ENCODE results near the gene POLD1. TPM values are rescaled to one million over a fixed set of nuclear protein-coding genes. Genes with fewer than 3 reads are reported as not detected.
"Not testable (repeated sequence)": the region's sequence is repeated elsewhere in the genome, so short reads cannot be mapped to it uniquely, and the experiment has no call there.

The POLD1 gene
- total and polyA plus RNA-seq, 8 donors, result 26.0 to 58.3 (median 35.7) TPM

- Histone ChIP-seq H3K27me3 (no peaks in the 10 kb centered on the region), H3K36me3 (peaks cover 0 to 14% of the 10 kb centered on the region in 2 donors), H3K9me3 (no peaks in the 10 kb centered on the region), H3K4me1 (peaks cover 0 to 43% of the 10 kb centered on the region in 2 donors), H3K27ac (peak overlapping the region; percentile 53 to 78), H3K4me3 (peak overlapping the region in 1 of 2 donors; percentile 7)
- intact Hi-C loops (cut with DNase I), result no loop called here
- TF ChIP-seq, protein P1, sequence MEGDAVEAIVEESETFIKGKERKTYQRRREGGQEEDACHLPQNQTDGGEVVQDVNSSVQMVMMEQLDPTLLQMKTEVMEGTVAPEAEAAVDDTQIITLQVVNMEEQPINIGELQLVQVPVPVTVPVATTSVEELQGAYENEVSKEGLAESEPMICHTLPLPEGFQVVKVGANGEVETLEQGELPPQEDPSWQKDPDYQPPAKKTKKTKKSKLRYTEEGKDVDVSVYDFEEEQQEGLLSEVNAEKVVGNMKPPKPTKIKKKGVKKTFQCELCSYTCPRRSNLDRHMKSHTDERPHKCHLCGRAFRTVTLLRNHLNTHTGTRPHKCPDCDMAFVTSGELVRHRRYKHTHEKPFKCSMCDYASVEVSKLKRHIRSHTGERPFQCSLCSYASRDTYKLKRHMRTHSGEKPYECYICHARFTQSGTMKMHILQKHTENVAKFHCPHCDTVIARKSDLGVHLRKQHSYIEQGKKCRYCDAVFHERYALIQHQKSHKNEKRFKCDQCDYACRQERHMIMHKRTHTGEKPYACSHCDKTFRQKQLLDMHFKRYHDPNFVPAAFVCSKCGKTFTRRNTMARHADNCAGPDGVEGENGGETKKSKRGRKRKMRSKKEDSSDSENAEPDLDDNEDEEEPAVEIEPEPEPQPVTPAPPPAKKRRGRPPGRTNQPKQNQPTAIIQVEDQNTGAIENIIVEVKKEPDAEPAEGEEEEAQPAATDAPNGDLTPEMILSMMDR (IDR thresholded peaks at IDR 0.05), result no peak
- ATAC-seq (no peak), DNase-seq (peak in 1 of 4 donors; percentile 76)
These were observed 3.2 kb downstream of the POLD1 start for GRCh38 chr19:50387176-50387867.

DNA sequence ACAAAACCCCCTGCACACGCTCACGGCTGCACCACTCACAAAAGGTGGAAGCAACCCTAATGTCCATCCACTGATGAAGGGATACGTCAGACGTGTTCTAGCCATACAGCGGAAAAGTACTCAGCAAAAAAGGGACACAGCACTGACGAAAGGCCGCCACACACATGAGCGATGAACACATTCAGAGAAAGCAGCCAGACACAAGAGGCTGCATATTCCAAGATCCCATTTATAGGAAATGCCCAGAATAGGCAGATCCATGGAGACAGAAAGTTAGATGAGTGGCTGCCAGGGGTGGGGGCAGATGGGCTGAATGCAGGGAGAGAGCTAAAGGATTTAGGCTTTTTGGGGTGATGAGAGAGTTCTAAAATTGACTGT lies 3.7 kb downstream of the POLD1 start:
- peaks cover 0 to 43% of the 10 kb centered on the region in 2 donors for H3K4me1 ChIP-seq
- ATAC-seq (no peak), DNase-seq (no peak)
- peak overlapping the region in 1 of 2 donors; percentile 7 for H3K4me3 ChIP-seq
- intact Hi-C loops (cut with DNase I), result no loop called here
- H3K27ac ChIP-seq, result peak overlapping the region in 1 of 2 donors; percentile 78
- peaks cover 0 to 14% of the 10 kb centered on the region in 2 donors for H3K36me3 ChIP-seq
- no peaks in the 10 kb centered on the region for H3K27me3 ChIP-seq
- TF ChIP-seq, protein P1 (IDR thresholded peaks at IDR 0.05), result no peak
- no peaks in the 10 kb centered on the region for H3K9me3 ChIP-seq

- H3K9me3 ChIP-seq; DNase-seq; H3K27ac ChIP-seq; H3K27me3 ChIP-seq; intact Hi-C loops (cut with DNase I); H3K4me3 ChIP-seq: not testable (repeated sequence)
- Histone ChIP-seq H3K4me1 (peaks cover 0 to 27% of the 10 kb centered on the region in 2 donors), H3K36me3 (peaks cover 0 to 12% of the 10 kb centered on the region in 2 donors)
- ATAC-seq, result peak; percentile 72
These were observed 6.1 kb downstream of the POLD1 start for GRCh38 chr19:50390295-50390694.

DNA sequence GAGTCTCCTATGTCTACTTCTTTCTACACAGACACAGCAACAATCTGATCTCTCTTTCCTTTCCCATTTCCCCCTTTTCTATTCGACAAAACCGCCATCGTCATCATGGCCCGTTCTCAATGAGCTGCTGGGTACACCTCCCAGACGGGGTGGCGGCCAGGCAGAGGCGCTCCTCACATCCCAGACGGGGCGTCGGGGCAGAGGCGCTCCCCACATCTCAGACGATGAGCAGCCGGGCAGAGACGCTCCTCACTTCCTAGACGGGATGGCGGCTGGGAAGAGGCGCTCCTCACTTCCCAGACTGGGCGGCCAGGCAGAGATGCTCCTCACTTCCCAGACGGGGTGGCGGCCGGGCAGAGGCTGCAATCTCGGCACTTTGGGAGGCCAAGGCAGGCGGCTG lies 6.8 kb downstream of the POLD1 start:
- ATAC-seq; H3K27ac ChIP-seq; H3K9me3 ChIP-seq; intact Hi-C loops (cut with DNase I); H3K4me3 ChIP-seq; H3K27me3 ChIP-seq: not testable (repeated sequence)
- Histone ChIP-seq H3K36me3 (peaks cover 0 to 12% of the 10 kb centered on the region in 2 donors), H3K4me1 (peaks cover 0 to 20% of the 10 kb centered on the region in 2 donors)
- peak in 1 of 4 donors; percentile 31 for DNase-seq

GRCh38 chr19:50392759-50393158 lies 8.6 kb downstream of the POLD1 start:
- ATAC-seq (no peak), DNase-seq (no peak)
- H3K27ac ChIP-seq, result no peak overlapping the region
- TF ChIP-seq, protein P1 (IDR thresholded peaks at IDR 0.05), result no peak
- intact Hi-C loops (cut with DNase I), result no loop called here
- H3K4me3 ChIP-seq, result no peak overlapping the region
- peaks cover 0 to 12% of the 10 kb centered on the region in 2 donors for H3K36me3 ChIP-seq
- peaks cover 0 to 2% of the 10 kb centered on the region in 2 donors for H3K4me1 ChIP-seq
- H3K9me3 ChIP-seq, result no peaks in the 10 kb centered on the region
- H3K27me3 ChIP-seq, result no peaks in the 10 kb centered on the region

DNA sequence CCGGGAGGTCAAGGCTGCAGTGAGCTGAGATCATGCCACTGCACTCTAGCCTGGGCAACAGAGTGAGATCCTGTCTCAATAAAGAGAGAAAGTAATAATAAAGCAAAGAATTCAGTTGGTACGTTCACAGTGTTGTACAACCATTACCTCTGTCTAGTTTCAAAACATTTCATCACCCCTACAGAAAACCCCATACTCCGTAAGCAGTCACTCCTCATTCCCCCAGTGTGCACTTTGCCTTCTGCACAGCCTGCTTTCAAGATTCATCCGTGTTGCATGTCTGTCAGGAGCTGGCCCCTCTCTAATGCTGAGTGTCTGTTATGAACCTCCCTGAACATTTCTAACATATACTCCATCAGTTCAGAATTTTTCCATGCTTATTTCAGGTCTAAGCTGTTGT lies 9.4 kb downstream of the POLD1 start:
- DNase-seq, result no peak
- H3K4me1 ChIP-seq, result no peaks in the 10 kb centered on the region
- H3K27me3 ChIP-seq, result no peaks in the 10 kb centered on the region
- no peak overlapping the region for H3K27ac ChIP-seq
- H3K4me3 ChIP-seq, result no peak overlapping the region
- TF ChIP-seq, protein P1 (IDR thresholded peaks at IDR 0.05), result no peak
- peaks cover 0 to 14% of the 10 kb centered on the region in 2 donors for H3K36me3 ChIP-seq
- H3K9me3 ChIP-seq, result no peaks in the 10 kb centered on the region
- no peak for ATAC-seq
- intact Hi-C loops (cut with DNase I), result no loop called here

All from left lung (tissue), 10 donors.